ENCODE data around the gene SERPINA12. TPM values are rescaled to one million over a fixed set of nuclear protein-coding genes. Genes with fewer than 3 reads are reported as not detected.

The SERPINA12 gene
- total and polyA plus RNA-seq, 2 experiments from 2014 or later = not detected

DNA sequence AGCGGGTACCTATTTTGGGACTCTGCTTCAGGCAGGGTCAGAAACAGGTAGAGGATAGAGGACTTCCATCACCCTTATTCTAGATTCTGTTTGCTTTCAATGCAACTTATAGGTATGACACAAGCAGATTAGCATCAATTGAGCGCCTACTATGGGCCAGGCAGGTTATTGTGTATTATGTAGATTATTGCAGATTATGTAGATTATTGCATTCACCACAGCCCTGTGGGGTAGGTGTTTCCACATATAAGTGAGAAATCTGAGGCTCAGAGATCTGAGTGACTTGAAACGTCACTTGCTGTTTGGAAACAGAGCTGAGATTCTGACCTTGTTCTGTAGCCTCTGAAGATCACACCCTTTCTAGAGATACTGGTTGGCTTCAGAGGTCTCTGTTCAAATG is 26.2 kb upstream of the SERPINA12 start (continued):
- TF ChIP-seq ZNF462 (CRISPR knock-in tag; IDR thresholded peaks at IDR 0.05) = no peak

DNA sequence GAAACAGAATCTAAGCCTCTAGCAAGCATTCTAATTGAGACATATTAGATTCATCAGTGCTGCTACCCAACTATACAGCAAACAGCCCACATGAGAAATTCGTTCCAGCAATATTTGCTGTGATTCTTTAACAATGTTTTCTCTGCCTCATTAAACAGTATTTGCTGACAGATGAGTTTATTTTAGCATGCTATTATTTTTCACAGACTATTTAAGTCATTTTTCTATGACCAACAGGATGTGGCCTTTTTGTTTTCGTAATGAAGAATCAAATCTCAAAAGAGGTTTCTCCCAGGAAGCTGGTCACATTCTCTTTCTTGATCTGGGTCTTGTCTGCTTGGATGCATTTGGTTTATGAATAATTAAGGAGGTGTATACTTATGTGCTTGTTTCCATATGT is 23.2 kb upstream of the SERPINA12 start:
- Histone ChIP-seq H3K4me2 (no peak overlapping the region), H3K27me3 (ENCODE audit: insufficient read depth) (no peaks in the 10 kb centered on the region), H3F3A (replicated peaks; ENCODE audit: low read depth) (no peaks in the 10 kb centered on the region), H3K27ac (ENCODE audit: low read depth) (no peak overlapping the region), H2AFZ (no peak overlapping the region), H3K4me3 (no peak overlapping the region), H4K20me1 (replicated peaks; ENCODE audit: insufficient read depth) (no peaks in the 10 kb centered on the region), H3K79me2 (replicated peaks; ENCODE audit: insufficient read depth) (no peaks in the 10 kb centered on the region), H3K4me1 (ENCODE audit: insufficient read depth) (no peaks in the 10 kb centered on the region), H3K36me3 (ENCODE audit: insufficient read depth) (no peaks in the 10 kb centered on the region), H3K9me2 (ENCODE audit: insufficient read depth) (0 out of 2 replicates have a peak, but pooled peaks cover 6% of the 10 kb centered on the region)
- Mint-ChIP-seq H3K36me3 (ENCODE audit: low read depth) (no peaks in the 10 kb centered on the region), H3K27me3 (ENCODE audit: insufficient read depth, low read depth, poor library complexity) (peaks cover 4% of the 10 kb centered on the region), H3K4me1 (no peaks in the 10 kb centered on the region), H3K4me3 (no peak overlapping the region), H3K9me3 (no peaks in the 10 kb centered on the region; the same call in 2 of the 3 replicates), H3K27ac (no peak overlapping the region)
- DNase-seq (ENCODE audit: low spot score) (no peak), ATAC-seq (no peak)
- TF ChIP-seq NANOG (IDR thresholded peaks at IDR 0.05; ENCODE audit: borderline replicate concordance) (no peak), EZH2 (IDR thresholded peaks at IDR 0.05; ENCODE audit: low read depth, unreplicated experiment) (no peak), STAT1 (IDR thresholded peaks at IDR 0.05; ENCODE audit: unreplicated experiment) (no peak), REST (IDR thresholded peaks at IDR 0.05; ENCODE audit: unreplicated experiment) (no peak), EZH2phosphoT487 (IDR thresholded peaks at IDR 0.05; ENCODE audit: unreplicated experiment) (no peak), ZNF462 (CRISPR knock-in tag; IDR thresholded peaks at IDR 0.05) (no peak)
